T47D (cell line): ENCODE data around the gene MUC20.
A peak's percentile ranks its signal among the peaks of the same experiment; 100 is the strongest.
"Not testable (repeated sequence)": the region's sequence is repeated elsewhere in the genome, so short reads cannot be mapped to it uniquely, and the experiment has no call there.

Experiments
- DNase-seq, 2 experiments: peaks; one replicate each; pipeline versions ENCODE4 v3.0.0 to v3.0.0-alpha.2; 2011 to 2012; ENCODE audit warnings: low read depth in 1 of 2, low spot score in 1 of 2
- JUND ChIP-seq: IDR thresholded peaks from 2 replicates; pipeline ENCODE4 v1.6.1; 2012; ENCODE audit warnings: low read depth
- in situ Hi-C: cut with HindIII; loops from 2 replicates; pipeline ENCODE4 v1.10.0; 2016; ENCODE audit warnings: low sequenced_read_pairs, low pct_unique_long_range_greater_than_20kb

MUC20 gene

GRCh38 chr3:195711813-195712534, 8.8 kb upstream of the MUC20 start:
- TF ChIP-seq JUND = no peak
- DNase-seq = no peak
- in situ Hi-C loops = no loop called here

DNA sequence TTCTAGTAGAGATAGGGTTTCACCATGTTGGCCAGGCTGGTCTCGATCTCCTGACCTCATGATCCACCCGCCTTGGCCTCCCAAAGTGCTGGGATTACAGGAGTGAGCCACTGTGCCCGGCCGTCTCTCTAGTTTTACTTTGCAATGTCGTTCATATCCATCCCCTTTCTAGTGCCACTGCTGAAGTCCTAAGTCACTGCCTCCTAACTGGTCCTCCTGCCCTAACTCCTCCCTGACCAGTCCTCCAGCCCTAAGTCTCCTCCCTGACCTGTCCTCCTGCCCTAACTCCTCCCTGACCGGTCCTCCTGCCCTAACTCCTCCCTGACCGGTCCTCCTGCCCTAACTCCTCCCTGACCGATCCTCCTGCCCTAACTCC, 8.3 kb upstream of the MUC20 start:
- peak in 1 of 2 experiments; percentile 51 for DNase-seq
- in situ Hi-C loops = not testable (repeated sequence)

DNA sequence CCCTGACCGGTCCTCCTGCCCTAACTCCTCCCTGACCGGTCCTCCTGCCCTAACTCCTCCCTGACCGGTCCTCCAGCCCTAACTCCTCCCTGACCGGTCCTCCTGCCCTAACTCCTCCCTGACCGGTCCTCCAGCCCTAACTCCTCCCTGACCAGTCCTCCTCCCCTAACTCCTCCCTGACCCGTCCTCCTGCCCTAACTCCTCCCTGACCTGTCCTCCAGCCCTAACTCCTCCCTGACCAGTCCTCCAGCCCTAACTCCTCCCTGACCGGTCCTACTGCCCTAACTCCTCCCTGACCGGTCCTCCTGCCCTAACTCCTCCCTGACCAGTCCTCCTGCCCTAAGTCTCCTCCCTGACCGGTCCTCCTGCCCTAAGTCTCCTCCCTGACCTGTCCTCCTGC, 7.6 kb upstream of the MUC20 start:
- in situ Hi-C loops = not testable (repeated sequence)
- DNase-seq = peak in 1 of 2 experiments; percentile 82

GRCh38 chr3:195714380-195715011, 6.3 kb upstream of the MUC20 start:
- DNase-seq = peak in 1 of 2 experiments; percentile 73
- no peak for TF ChIP-seq JUND
- in situ Hi-C loops = no loop called here

DNA sequence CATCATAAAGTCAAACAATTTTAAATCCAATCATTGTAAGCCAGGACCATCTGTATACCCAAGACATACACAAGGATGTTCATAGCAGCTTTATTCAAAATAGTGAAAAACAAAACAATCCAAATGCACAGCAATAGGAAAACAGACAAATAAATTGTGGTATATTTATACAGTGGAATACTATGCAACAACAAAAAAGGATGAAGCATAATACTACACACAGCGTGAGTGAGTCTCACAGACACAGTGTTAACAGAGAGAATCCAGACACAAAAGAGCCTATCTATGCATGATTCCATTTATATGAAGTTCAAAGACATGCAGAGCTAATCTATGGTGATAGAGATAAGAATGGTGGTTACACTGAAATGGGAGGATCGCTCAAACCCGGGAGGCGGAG, 5.6 kb upstream of the MUC20 start:
- no peak for DNase-seq
- in situ Hi-C loops = no loop called here

DNA sequence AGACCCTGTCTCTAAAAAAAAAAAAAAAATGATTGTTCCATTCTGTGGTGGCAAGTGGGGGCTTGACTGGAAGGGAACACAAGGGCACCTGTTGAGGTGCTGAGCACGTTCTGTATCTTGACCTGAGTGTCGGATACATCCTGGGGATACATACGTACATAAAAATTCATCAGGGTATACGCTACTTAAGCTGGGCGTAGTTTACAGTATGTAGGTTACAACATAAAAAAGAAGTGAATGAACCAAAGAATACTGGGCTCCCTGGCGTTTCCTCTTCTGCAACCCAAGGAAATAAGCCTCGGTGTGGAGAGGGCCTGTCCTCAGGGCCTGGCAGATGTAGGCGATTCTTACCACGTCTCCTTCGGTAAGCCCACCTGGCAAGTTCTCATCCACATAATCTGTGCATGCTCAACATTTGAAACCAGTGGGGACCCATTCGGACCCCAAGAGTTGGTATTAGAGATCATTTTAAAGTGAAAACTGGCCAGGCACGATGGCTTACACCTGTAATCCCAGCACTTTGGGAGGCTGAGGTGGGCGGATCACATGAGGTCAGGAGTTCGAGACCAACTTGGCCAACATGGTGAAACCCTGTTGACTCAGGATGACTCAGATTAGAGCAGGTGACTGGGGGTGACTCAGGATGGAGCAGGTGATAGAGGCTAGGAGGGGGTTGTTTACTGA, 5.1 kb upstream of the MUC20 start:
- DNase-seq = no peak
- no peak for TF ChIP-seq JUND
- in situ Hi-C loops = no loop called here

More for the DNA sequence above, 5.6 kb upstream of the MUC20 start:
- no peak for TF ChIP-seq JUND

- in situ Hi-C loops = no loop called here
- DNase-seq = no peak
These were observed 3.4 kb upstream of the MUC20 start for GRCh38 chr3:195717416-195717815.

GRCh38 chr3:195717852-195718476, 2.8 kb upstream of the MUC20 start:
- in situ Hi-C loops = no loop called here
- TF ChIP-seq JUND = no peak
- DNase-seq = no peak

More at GRCh38 chr3:195717416-195717815, 3.4 kb upstream of the MUC20 start:
- no peak for TF ChIP-seq JUND

GRCh38 chr3:195718477-195718984, 2.2 kb upstream of the MUC20 start:
- no peak for TF ChIP-seq JUND
- in situ Hi-C loops = no loop called here
- no peak for DNase-seq

GRCh38 chr3:195719514-195720254, 1.1 kb upstream of the MUC20 start:
- in situ Hi-C loops, DNase-seq: not testable (repeated sequence)

GRCh38 chr3:195722139-195722995, 1.6 kb downstream of the MUC20 start:
- DNase-seq, in situ Hi-C loops: not testable (repeated sequence)

DNA sequence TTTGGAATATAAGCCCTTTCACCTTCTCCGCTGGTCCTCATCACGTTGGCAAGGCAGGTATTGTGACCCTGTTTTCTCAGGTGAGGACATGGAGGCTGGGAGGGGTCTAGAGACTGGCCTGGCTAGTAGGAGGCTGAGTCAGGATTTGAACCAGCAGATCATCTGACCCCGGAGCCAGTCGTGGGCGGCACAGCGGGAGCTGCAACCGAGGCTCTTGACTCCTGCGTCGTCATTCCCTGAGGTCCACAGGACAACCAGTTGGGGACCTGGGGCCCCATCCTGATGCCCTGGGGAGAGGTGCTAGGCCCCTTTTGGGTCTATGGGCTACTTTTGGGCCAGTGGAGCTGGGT, 2.2 kb downstream of the MUC20 start:
- in situ Hi-C loops, DNase-seq: not testable (repeated sequence)

DNA sequence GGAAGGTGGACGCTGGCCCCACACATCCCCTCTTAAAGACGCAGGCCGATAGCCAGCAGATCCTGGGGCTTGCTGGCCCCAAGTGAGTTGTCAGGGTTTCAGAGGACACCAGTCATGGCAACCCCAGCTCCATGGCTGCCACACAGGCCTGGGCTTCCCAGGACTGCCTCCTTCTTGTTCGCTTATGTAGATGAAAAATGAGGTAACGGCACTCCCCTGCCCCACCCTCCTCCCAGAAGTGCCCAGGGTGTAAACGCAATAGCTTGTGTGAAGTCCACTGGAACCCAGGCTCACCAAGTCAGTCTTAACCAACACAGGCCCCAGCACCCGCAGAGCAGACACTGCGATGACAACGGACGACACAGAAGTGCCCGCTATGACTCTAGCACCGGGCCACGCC, 3.6 kb downstream of the MUC20 start:
- DNase-seq, in situ Hi-C loops: not testable (repeated sequence)

DNA sequence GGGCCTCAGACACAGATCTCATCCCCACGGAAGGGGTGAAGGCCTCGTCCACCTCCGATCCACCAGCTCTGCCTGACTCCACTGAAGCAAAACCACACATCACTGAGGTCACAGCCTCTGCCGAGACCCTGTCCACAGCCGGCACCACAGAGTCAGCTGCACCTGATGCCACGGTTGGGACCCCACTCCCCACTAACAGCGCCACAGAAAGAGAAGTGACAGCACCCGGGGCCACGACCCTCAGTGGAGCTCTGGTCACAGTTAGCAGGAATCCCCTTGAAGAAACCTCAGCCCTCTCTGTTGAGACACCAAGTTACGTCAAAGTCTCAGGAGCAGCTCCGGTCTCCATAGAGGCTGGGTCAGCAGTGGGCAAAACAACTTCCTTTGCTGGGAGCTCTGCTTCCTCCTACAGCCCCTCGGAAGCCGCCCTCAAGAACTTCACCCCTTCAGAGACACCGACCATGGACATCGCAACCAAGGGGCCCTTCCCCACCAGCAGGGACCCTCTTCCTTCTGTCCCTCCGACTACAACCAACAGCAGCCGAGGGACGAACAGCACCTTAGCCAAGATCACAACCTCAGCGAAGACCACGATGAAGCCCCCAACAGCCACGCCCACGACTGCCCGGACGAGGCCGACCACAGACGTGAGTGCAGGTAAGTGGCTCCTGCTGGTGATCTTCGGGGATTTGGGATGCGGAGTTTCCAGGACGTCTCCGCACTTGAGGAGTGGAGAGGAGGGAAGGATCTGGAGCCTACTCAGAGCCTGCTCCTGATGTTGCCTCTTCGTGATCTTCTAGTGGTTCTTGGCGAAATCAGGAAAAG, 5.3 kb downstream of the MUC20 start:
- in situ Hi-C loops, DNase-seq: not testable (repeated sequence)
